WTC11 (cell line): ENCODE measurements around the gene OCSTAMP. TPM values are rescaled to one million over a fixed set of nuclear protein-coding genes. Genes with fewer than 3 reads are reported as not detected.

Experiments
- ATAC-seq: fragments of 200-7000 bp; cut with Tn5 transposase; 2 replicates; pipeline ENCODE4 v1.10.0; 2021; ENCODE audit warnings: mild to moderate bottlenecking, moderate library complexity
- CTCF ChIA-PET: fragments of 300-600 bp; sonication (Branson Sonifier 250); formaldehyde crosslinking; loops from one replicate; lab custom pipeline; 2021; ENCODE audit warnings: antibody characterized with exemption; lab: Charles Lee
- POLR2A ChIA-PET: fragments of 350-600 bp; sonication (Branson Sonifier 250); formaldehyde crosslinking; loops from one replicate; lab custom pipeline; 2021; ENCODE audit warnings: antibody characterized with exemption; lab: Charles Lee
- DNase-seq: peaks from one replicate; pipeline ENCODE4 v3.0.0; 2021; ENCODE audit warnings: low spot score
- H3K27ac Mint-ChIP-seq: 2 replicates; pipeline ENCODE4 v1.8.0; 2021; ENCODE audit warnings: mixed read lengths
- H3K27me3 Mint-ChIP-seq: 2 replicates; pipeline ENCODE4 v1.8.0; 2021; ENCODE audit warnings: low read depth, mild to moderate bottlenecking, moderate library complexity, mixed read lengths
- H3K36me3 Mint-ChIP-seq: 2 replicates; pipeline ENCODE4 v1.8.0; 2021; ENCODE audit warnings: mixed read lengths
- H3K4me1 Mint-ChIP-seq: 2 replicates; pipeline ENCODE4 v1.8.0; 2022; ENCODE audit warnings: mixed read lengths
- H3K4me3 Mint-ChIP-seq: 2 replicates; pipeline ENCODE4 v1.8.0; 2021; ENCODE audit warnings: mild to moderate bottlenecking, moderate library complexity, mixed read lengths
- H3K9me3 Mint-ChIP-seq: 2 replicates; pipeline ENCODE4 v1.8.0; 2021; ENCODE audit warnings: mixed read lengths
- ARID4B ChIP-seq: sonication (generic); formaldehyde crosslinking; IDR thresholded peaks from 2 replicates; pipeline ENCODE4 v1.8.0; 2023; ENCODE audit warnings: missing genetic modification reagents, mild to moderate bottlenecking, borderline replicate concordance
- ATF6 ChIP-seq: sonication (generic); formaldehyde crosslinking; IDR thresholded peaks from 2 replicates; pipeline ENCODE4 v1.8.1; 2023; ENCODE audit warnings: mild to moderate bottlenecking, missing genetic modification reagents
- CBFB ChIP-seq: sonication (generic); formaldehyde crosslinking; IDR thresholded peaks from 2 replicates; pipeline ENCODE4 v1.8.1; 2022; ENCODE audit warnings: mild to moderate bottlenecking, low read depth, missing genetic modification reagents
- FOXP1 ChIP-seq: sonication (generic); formaldehyde crosslinking; IDR thresholded peaks from 2 replicates; pipeline ENCODE4 v1.8.0; 2022; ENCODE audit warnings: missing genetic modification reagents, mild to moderate bottlenecking, moderate library complexity, borderline replicate concordance
- GABPB1 ChIP-seq: sonication (generic); formaldehyde crosslinking; IDR thresholded peaks from 2 replicates; pipeline ENCODE4 v1.8.1; 2023; ENCODE audit warnings: mild to moderate bottlenecking, missing genetic modification reagents
- IRF2 ChIP-seq: sonication (generic); formaldehyde crosslinking; IDR thresholded peaks from 2 replicates; pipeline ENCODE4 v1.8.0; 2022; ENCODE audit warnings: low read depth, missing genetic modification reagents, borderline replicate concordance
- KAT7 ChIP-seq: sonication (generic); formaldehyde crosslinking; IDR thresholded peaks from 2 replicates; pipeline ENCODE4 v1.8.1; 2023; ENCODE audit warnings: missing genetic modification reagents, mild to moderate bottlenecking, borderline replicate concordance
- MLX ChIP-seq: sonication (generic); formaldehyde crosslinking; IDR thresholded peaks from 2 replicates; pipeline ENCODE4 v1.8.1; 2023; ENCODE audit warnings: mild to moderate bottlenecking, missing genetic modification reagents, moderate library complexity
- MXD4 ChIP-seq: fragments of 250-450 bp; sonication (Bioruptor Pico); IDR thresholded peaks from 2 replicates; pipeline ENCODE4 v1.8.0; 2021; ENCODE audit warnings: mild to moderate bottlenecking, moderate library complexity, borderline replicate concordance
- MYBL2 ChIP-seq: sonication (generic); formaldehyde crosslinking; IDR thresholded peaks from 2 replicates; pipeline ENCODE4 v1.8.1; 2023; ENCODE audit warnings: mild to moderate bottlenecking, moderate library complexity, missing genetic modification reagents
- PRRX2 ChIP-seq: fragments of 250-450 bp; sonication (Bioruptor Pico); IDR thresholded peaks from 2 replicates; pipeline ENCODE4 v1.8.0; 2021; ENCODE audit warnings: mild to moderate bottlenecking
- RELA ChIP-seq: sonication (generic); formaldehyde crosslinking; IDR thresholded peaks from 2 replicates; pipeline ENCODE4 v1.8.1; 2022; ENCODE audit warnings: missing genetic modification reagents, mild to moderate bottlenecking, borderline replicate concordance
- SMAD3 ChIP-seq: sonication (generic); formaldehyde crosslinking; IDR thresholded peaks from 2 replicates; pipeline ENCODE4 v1.8.0; 2022; ENCODE audit warnings: missing genetic modification reagents, mild to moderate bottlenecking, borderline replicate concordance
- SMAD4 ChIP-seq: sonication (generic); formaldehyde crosslinking; IDR thresholded peaks from 2 replicates; pipeline ENCODE4 v1.8.0; 2022; ENCODE audit warnings: mild to moderate bottlenecking, missing genetic modification reagents
- SP1 ChIP-seq: sonication (generic); formaldehyde crosslinking; conservative IDR thresholded peaks from 2 replicates; pipeline ENCODE4 v1.8.1; 2022; ENCODE audit warnings: missing genetic modification reagents
- TCF7 ChIP-seq: sonication (generic); formaldehyde crosslinking; IDR thresholded peaks from 2 replicates; pipeline ENCODE4 v1.8.0; 2022; ENCODE audit warnings: mild to moderate bottlenecking, low read depth, missing genetic modification reagents, moderate library complexity
- ZBTB43 ChIP-seq: sonication (generic); formaldehyde crosslinking; IDR thresholded peaks from 2 replicates; pipeline ENCODE4 v1.8.1; 2023; ENCODE audit warnings: mild to moderate bottlenecking, missing genetic modification reagents
- ZNF263 ChIP-seq: sonication (generic); formaldehyde crosslinking; IDR thresholded peaks from 2 replicates; pipeline ENCODE4 v1.8.1; 2022; ENCODE audit warnings: low read depth, mild to moderate bottlenecking, moderate library complexity, missing genetic modification reagents
- ZNF396 ChIP-seq: fragments of 250-450 bp; sonication (Bioruptor Pico); IDR thresholded peaks from 2 replicates; pipeline ENCODE4 v1.8.0; 2021; ENCODE audit warnings: mild to moderate bottlenecking, moderate library complexity, borderline replicate concordance
- total RNA-seq: library from RNA; stranded (reverse); gene quantifications from 3 replicates; pipeline ENCODE4 v1.2.3, GENCODE V29; 2021
- TF ChIP-seq, protein P1 (sequence below): fragments of 250-450 bp; sonication (Bioruptor Pico); IDR thresholded peaks from 2 replicates; pipeline ENCODE4 v1.9.0; 2021; ENCODE audit warnings: mild to moderate bottlenecking
- TF ChIP-seq, protein P2 (sequence below): sonication (generic); formaldehyde crosslinking; IDR thresholded peaks from 2 replicates; pipeline ENCODE4 v1.8.0; 2022; ENCODE audit warnings: missing genetic modification reagents

The OCSTAMP gene
- total RNA-seq, 1 experiment from 2014 or later = not detected

DNA sequence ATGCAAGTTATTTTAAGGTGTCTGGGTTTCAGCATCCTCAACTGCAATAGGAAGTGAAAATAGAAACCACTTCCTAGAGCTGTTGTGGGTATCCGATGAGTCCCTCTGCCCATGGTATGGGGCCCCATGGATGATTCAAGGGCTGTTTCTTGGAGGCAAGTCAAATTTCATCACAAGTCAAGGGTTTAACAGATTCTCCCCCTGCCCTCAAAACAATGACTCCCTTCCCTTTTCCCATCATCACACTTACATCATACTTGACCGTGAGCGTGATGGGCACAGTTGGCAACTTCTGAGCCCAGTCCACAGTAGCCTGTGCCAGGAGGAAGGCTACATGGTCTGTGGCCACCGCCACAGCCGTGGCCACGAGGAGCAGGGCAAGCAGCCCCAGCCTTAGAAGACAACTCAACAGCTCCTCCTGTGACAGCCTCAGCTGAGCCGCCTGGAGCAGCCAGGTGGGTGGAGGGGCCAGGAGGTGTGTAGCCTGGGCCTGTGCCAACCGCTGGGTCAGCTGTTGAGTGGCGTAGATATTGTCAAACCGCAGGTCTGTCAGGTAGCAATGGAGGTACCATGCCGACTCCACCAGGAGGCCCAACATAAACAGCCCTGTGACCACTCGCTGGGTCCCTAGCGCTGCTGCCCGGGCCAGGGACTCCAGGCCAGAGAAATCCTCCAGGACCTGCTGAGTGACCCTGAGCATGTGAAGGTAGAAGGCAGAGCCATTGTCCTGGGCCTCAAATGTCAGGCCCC lies 5.2 kb downstream of the OCSTAMP start:
- Mint-ChIP-seq H3K36me3 (no peaks in the 10 kb centered on the region), H3K9me3 (no peaks in the 10 kb centered on the region), H3K4me1 (no peaks in the 10 kb centered on the region)
- DNase-seq = no peak
- CTCF ChIA-PET = interaction anchor here (1.4 to 1.7 kb wide), 3 partner anchors 17 to 137 kb away, joined by 3 to 4 read pairs (median 3); no protein-coding TSS in a partner anchor
- no peak for TF ChIP-seq PRRX2 (CRISPR knock-in tag)
- no peak for TF ChIP-seq ATF6 (CRISPR knock-in tag)
- no peak for TF ChIP-seq SMAD3 (CRISPR knock-in tag)
- no peak for TF ChIP-seq CBFB (CRISPR knock-in tag)
- no peak for TF ChIP-seq GABPB1 (CRISPR knock-in tag)
- no peak for TF ChIP-seq MLX (CRISPR knock-in tag)
- no peak for TF ChIP-seq RELA (CRISPR knock-in tag)
- TF ChIP-seq ZBTB43 = no peak
- no peak for TF ChIP-seq KAT7 (CRISPR knock-in tag)
- TF ChIP-seq SP1 (CRISPR knock-in tag) = no peak
- TF ChIP-seq, protein P1, sequence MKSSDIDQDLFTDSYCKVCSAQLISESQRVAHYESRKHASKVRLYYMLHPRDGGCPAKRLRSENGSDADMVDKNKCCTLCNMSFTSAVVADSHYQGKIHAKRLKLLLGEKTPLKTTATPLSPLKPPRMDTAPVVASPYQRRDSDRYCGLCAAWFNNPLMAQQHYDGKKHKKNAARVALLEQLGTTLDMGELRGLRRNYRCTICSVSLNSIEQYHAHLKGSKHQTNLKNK (CRISPR knock-in tag) = no peak
- no peak for TF ChIP-seq ZNF263 (CRISPR knock-in tag)
- TF ChIP-seq TCF7 (CRISPR knock-in tag) = no peak
- no peak for TF ChIP-seq SMAD4 (CRISPR knock-in tag)
- TF ChIP-seq FOXP1 (CRISPR knock-in tag) = no peak
- TF ChIP-seq ZNF396 = no peak
- no peak for TF ChIP-seq MYBL2 (CRISPR knock-in tag)
- TF ChIP-seq, all 79 proteins: peak for 0
- H3K27me3 Mint-ChIP-seq = no peaks in the 10 kb centered on the region
- POLR2A ChIA-PET = no interaction called here
- no peak overlapping the region for H3K27ac Mint-ChIP-seq
- no peak; the same call in 1 of the 2 replicates for ATAC-seq
- H3K4me3 Mint-ChIP-seq = no peak overlapping the region

DNA sequence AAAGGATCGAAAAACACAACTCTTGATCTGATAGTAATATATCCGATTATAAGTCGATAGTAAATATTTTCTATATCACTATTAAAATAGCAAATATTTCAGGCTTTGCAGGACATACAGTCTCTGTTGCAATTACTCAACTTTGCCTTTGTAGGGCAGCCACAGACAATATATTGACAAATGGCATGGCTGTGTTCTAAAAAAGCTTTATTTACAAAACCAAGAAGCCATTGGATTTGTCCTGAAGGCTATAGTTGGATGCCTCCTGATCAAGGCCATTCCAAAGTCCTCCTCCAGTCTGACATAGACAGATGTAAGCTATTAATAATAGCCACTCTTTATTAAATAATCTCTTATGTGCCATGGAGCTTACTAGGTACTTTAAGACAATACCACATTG lies 5.9 kb downstream of the OCSTAMP start:
- POLR2A ChIA-PET = no interaction called here
- no peak for DNase-seq
- H3K27me3 Mint-ChIP-seq = no peaks in the 10 kb centered on the region
- CTCF ChIA-PET = interaction anchor here (1.3 to 1.7 kb wide), 4 partner anchors 18 to 138 kb away, joined by 3 to 4 read pairs (median 3); no protein-coding TSS in a partner anchor
- no peaks in the 10 kb centered on the region for H3K36me3 Mint-ChIP-seq
- peaks cover under 1% of the 10 kb centered on the region for H3K4me1 Mint-ChIP-seq
- no peak overlapping the region for H3K4me3 Mint-ChIP-seq
- no peak overlapping the region for H3K27ac Mint-ChIP-seq
- ATAC-seq = no peak
- H3K9me3 Mint-ChIP-seq = no peaks in the 10 kb centered on the region
- TF ChIP-seq MXD4 (CRISPR knock-in tag) (no peak), ARID4B (CRISPR knock-in tag) (no peak), MLX (CRISPR knock-in tag) (no peak), TCF7 (CRISPR knock-in tag) (no peak), IRF2 (CRISPR knock-in tag) (no peak)
- TF ChIP-seq, protein P2, sequence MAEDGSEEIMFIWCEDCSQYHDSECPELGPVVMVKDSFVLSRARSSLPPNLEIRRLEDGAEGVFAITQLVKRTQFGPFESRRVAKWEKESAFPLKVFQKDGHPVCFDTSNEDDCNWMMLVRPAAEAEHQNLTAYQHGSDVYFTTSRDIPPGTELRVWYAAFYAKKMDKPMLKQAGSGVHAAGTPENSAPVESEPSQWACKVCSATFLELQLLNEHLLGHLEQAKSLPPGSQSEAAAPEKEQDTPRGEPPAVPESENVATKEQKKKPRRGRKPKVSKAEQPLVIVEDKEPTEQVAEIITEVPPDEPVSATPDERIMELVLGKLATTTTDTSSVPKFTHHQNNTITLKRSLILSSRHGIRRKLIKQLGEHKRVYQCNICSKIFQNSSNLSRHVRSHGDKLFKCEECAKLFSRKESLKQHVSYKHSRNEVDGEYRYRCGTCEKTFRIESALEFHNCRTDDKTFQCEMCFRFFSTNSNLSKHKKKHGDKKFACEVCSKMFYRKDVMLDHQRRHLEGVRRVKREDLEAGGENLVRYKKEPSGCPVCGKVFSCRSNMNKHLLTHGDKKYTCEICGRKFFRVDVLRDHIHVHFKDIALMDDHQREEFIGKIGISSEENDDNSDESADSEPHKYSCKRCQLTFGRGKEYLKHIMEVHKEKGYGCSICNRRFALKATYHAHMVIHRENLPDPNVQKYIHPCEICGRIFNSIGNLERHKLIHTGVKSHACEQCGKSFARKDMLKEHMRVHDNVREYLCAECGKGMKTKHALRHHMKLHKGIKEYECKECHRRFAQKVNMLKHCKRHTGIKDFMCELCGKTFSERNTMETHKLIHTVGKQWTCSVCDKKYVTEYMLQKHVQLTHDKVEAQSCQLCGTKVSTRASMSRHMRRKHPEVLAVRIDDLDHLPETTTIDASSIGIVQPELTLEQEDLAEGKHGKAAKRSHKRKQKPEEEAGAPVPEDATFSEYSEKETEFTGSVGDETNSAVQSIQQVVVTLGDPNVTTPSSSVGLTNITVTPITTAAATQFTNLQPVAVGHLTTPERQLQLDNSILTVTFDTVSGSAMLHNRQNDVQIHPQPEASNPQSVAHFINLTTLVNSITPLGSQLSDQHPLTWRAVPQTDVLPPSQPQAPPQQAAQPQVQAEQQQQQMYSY (CRISPR knock-in tag) = no peak
